Measurements from ENCODE around the gene TSPAN32. TPM values are rescaled to one million over a fixed set of nuclear protein-coding genes. Genes with fewer than 3 reads are reported as not detected.

TSPAN32 gene
- total RNA-seq, 1 experiment from 2014 or later = not detected

GRCh38 chr11:2305788-2306451, 4.1 kb downstream of the TSPAN32 start:
- TF ChIP-seq ZFX (IDR thresholded peaks at IDR 0.05) = no peak
- no peak for TF ChIP-seq POLR2A (IDR thresholded peaks at IDR 0.05; ENCODE audit: borderline replicate concordance, extremely low read depth, insufficient read depth, insufficient read length)
- no peak for TF ChIP-seq CTCF (IDR thresholded peaks at IDR 0.05 in 2 of 3, conservative IDR thresholded peaks at IDR 0.05 in 1 of 3; ENCODE audit: borderline replicate concordance in 1 of 3, insufficient read depth in 1 of 3, low read depth in 2 of 3, low read length in 2 of 3)
- no peak for TF ChIP-seq REST (IDR thresholded peaks at IDR 0.05; ENCODE audit: low read depth)
- no peak for TF ChIP-seq RAD21 (IDR thresholded peaks at IDR 0.05; ENCODE audit: low read depth)
- no peak for TF ChIP-seq ATF3 (IDR thresholded peaks at IDR 0.05)
- DNase-seq (ENCODE audit: low read depth, low spot score) (no peak), ATAC-seq (no peak)
- CTCF ChIA-PET = interaction anchor here (0.6 to 6.2 kb wide), 14 partner anchors 12 to 225 kb away, joined by 3 to 225 read pairs (median 4); partner anchors contain the start of gene TSSC4
- Histone ChIP-seq H3K27ac (ENCODE audit: low read depth, low read length) (no peak overlapping the region), H2AFZ (ENCODE audit: low read depth, low read length, poor library complexity, severe bottlenecking) (no peak overlapping the region), H3K9me2 (ENCODE audit: insufficient read depth) (no peaks in the 10 kb centered on the region), H3K9ac (ENCODE audit: low read length) (no peak overlapping the region), H3K36me3 (ENCODE audit: control insufficient read depth in 1 of 2, insufficient read depth in 2 of 2, low read length in 2 of 2) (no peaks in the 10 kb centered on the region), H3K4me3 (replicated peaks in 1 of 2; ENCODE audit: low read depth in 1 of 2, low read length in 2 of 2) (no peak overlapping the region), H4K20me1 (ENCODE audit: insufficient read depth) (no peaks in the 10 kb centered on the region), H3K27me3 (ENCODE audit: insufficient read depth, low read length) (no peaks in the 10 kb centered on the region), H3K4me2 (ENCODE audit: low read length) (no peak overlapping the region), H3K9me3 (ENCODE audit: control insufficient read depth in 1 of 2, insufficient read depth in 1 of 2, low read depth in 1 of 2, low read length in 2 of 2) (no peaks in the 10 kb centered on the region), H3K4me1 (ENCODE audit: control insufficient read depth in 1 of 2, insufficient read depth in 2 of 2, low read length in 2 of 2) (no peaks in the 10 kb centered on the region), H3K79me2 (ENCODE audit: insufficient read depth, low read length) (no peaks in the 10 kb centered on the region)
- POLR2A ChIA-PET = interaction anchor here (1.7 kb wide), 1 partner anchor 114 kb away, joined by 5 read pairs; no protein-coding TSS in a partner anchor
- RAD21 ChIA-PET (ENCODE audit: low non-redundant PET in 1 of 2, low total read pairs in 2 of 2, uncharacterized antibody in 2 of 2, unreplicated experiment in 2 of 2) = interaction anchor here (0.7 to 3.1 kb wide), 4 partner anchors 85 to 114 kb away, joined by 4 to 56 read pairs (median 24); partner anchors contain the start of gene TSSC4 (in 1 of the 2)
- intact Hi-C loops (cut with micrococcal nuclease) = loop anchor here (1.0 to 5.0 kb wide), 2 partner anchors 96 to 113 kb away; partner anchors contain the start of gene TSSC4
- no TSS peak for BruUV-seq (replicated peaks)

Measured in HCT116 (cell line).